ENCODE measurements around the gene IL18RAP. TPM values are rescaled to one million over a fixed set of nuclear protein-coding genes. Genes with fewer than 3 reads are reported as not detected.

The IL18RAP gene
- total RNA-seq, 1 donor from 2014 or later = not detected

GRCh38 chr2:102436323-102436722 is 13.4 kb downstream of the IL18RAP start:
- H3K4me3 Mint-ChIP-seq (ENCODE audit: unreplicated experiment) = no peak overlapping the region
- peaks cover 5% of the 10 kb centered on the region for H3K27me3 Mint-ChIP-seq (ENCODE audit: low read depth)
- H3K27ac Mint-ChIP-seq (ENCODE audit: unreplicated experiment) = no peak overlapping the region
- TF ChIP-seq CTCF (IDR thresholded peaks at IDR 0.05) = no peak
- DNase-seq (ENCODE audit: low spot score) = no peak
- H3K4me1 Mint-ChIP-seq (ENCODE audit: low read depth) = peaks cover 10% of the 10 kb centered on the region
- no peaks in the 10 kb centered on the region for H3K36me3 Mint-ChIP-seq (ENCODE audit: low read depth)
- no peaks in the 10 kb centered on the region for H3K9me3 Mint-ChIP-seq (ENCODE audit: low read depth)

DNA sequence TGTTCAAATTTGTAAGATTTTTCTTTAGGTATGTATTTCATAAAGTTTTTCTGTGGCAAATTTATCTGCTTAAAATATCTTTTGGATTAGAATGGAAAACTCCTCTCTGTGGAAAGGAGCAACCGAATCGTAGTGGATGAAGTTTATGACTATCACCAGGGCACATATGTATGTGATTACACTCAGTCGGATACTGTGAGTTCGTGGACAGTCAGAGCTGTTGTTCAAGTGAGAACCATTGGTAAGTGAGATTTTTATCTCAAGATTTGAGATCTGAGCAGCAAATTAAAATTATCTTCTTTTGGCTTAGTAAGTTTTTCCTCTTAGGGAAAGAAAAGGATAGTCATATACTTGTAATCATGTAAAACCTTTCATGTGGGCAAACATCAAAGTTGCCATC is 14.2 kb downstream of the IL18RAP start:
- no peak for DNase-seq (ENCODE audit: low spot score)
- Mint-ChIP-seq H3K9me3 (ENCODE audit: low read depth) (no peaks in the 10 kb centered on the region), H3K27ac (ENCODE audit: unreplicated experiment) (no peak overlapping the region), H3K4me1 (ENCODE audit: low read depth) (peaks cover 10% of the 10 kb centered on the region), H3K36me3 (ENCODE audit: low read depth) (no peaks in the 10 kb centered on the region), H3K4me3 (ENCODE audit: unreplicated experiment) (no peak overlapping the region), H3K27me3 (ENCODE audit: low read depth) (peaks cover 2% of the 10 kb centered on the region)
- no peak for TF ChIP-seq CTCF (IDR thresholded peaks at IDR 0.05)

DNA sequence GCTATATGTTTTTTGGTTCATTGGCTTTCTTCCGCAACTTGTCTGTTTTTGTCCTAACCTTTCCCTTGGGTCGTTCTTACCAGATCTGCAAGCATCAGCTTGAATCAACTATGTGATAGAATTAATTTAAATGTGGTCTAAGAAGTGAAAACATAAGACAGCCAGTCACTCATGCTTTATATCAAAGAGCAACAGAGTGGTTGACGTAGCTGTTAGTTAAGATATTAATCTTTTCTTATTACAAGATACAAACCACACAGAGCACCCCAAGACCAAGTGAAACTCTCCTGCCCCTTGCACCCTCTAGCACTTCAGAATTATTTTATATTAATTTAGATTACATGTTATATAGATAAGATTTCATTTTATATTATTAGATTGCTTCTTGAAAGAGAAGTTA is 15.2 kb downstream of the IL18RAP start:
- no peak overlapping the region for H3K4me3 Mint-ChIP-seq (ENCODE audit: unreplicated experiment)
- peaks cover 12% of the 10 kb centered on the region for H3K4me1 Mint-ChIP-seq (ENCODE audit: low read depth)
- DNase-seq (ENCODE audit: low spot score) = no peak
- no peaks in the 10 kb centered on the region for H3K9me3 Mint-ChIP-seq (ENCODE audit: low read depth)
- TF ChIP-seq CTCF (IDR thresholded peaks at IDR 0.05) = no peak
- no peaks in the 10 kb centered on the region for H3K27me3 Mint-ChIP-seq (ENCODE audit: low read depth)
- H3K27ac Mint-ChIP-seq (ENCODE audit: unreplicated experiment) = no peak overlapping the region
- H3K36me3 Mint-ChIP-seq (ENCODE audit: low read depth) = no peaks in the 10 kb centered on the region

- no peaks in the 10 kb centered on the region for H3K36me3 Mint-ChIP-seq (ENCODE audit: low read depth)
- no peak for TF ChIP-seq CTCF (IDR thresholded peaks at IDR 0.05)
- no peak overlapping the region for H3K27ac Mint-ChIP-seq (ENCODE audit: unreplicated experiment)
- H3K9me3 Mint-ChIP-seq (ENCODE audit: low read depth) = no peaks in the 10 kb centered on the region
- no peak overlapping the region for H3K4me3 Mint-ChIP-seq (ENCODE audit: unreplicated experiment)
- no peak for DNase-seq (ENCODE audit: low spot score)
- no peaks in the 10 kb centered on the region for H3K27me3 Mint-ChIP-seq (ENCODE audit: low read depth)
- H3K4me1 Mint-ChIP-seq (ENCODE audit: low read depth) = peaks cover 12% of the 10 kb centered on the region
Measured at GRCh38 chr2:102438578-102438977, 15.6 kb downstream of the IL18RAP start.

GRCh38 chr2:102439065-102439695 is 16.2 kb downstream of the IL18RAP start:
- no peak overlapping the region for H3K27ac Mint-ChIP-seq (ENCODE audit: unreplicated experiment)
- TF ChIP-seq CTCF (IDR thresholded peaks at IDR 0.05) = no peak
- H3K27me3 Mint-ChIP-seq (ENCODE audit: low read depth) = no peaks in the 10 kb centered on the region
- no peaks in the 10 kb centered on the region for H3K36me3 Mint-ChIP-seq (ENCODE audit: low read depth)
- H3K4me3 Mint-ChIP-seq (ENCODE audit: unreplicated experiment) = no peak overlapping the region
- no peak for DNase-seq (ENCODE audit: low spot score)
- H3K9me3 Mint-ChIP-seq (ENCODE audit: low read depth) = no peaks in the 10 kb centered on the region
- peaks cover 12% of the 10 kb centered on the region for H3K4me1 Mint-ChIP-seq (ENCODE audit: low read depth)

Data from chondrocyte (in vitro differentiated cells).